ENCODE measurements around the gene MAN1C1.
A peak's percentile ranks its signal among the peaks of the same experiment; 100 is the strongest.

MAN1C1 gene

DNA sequence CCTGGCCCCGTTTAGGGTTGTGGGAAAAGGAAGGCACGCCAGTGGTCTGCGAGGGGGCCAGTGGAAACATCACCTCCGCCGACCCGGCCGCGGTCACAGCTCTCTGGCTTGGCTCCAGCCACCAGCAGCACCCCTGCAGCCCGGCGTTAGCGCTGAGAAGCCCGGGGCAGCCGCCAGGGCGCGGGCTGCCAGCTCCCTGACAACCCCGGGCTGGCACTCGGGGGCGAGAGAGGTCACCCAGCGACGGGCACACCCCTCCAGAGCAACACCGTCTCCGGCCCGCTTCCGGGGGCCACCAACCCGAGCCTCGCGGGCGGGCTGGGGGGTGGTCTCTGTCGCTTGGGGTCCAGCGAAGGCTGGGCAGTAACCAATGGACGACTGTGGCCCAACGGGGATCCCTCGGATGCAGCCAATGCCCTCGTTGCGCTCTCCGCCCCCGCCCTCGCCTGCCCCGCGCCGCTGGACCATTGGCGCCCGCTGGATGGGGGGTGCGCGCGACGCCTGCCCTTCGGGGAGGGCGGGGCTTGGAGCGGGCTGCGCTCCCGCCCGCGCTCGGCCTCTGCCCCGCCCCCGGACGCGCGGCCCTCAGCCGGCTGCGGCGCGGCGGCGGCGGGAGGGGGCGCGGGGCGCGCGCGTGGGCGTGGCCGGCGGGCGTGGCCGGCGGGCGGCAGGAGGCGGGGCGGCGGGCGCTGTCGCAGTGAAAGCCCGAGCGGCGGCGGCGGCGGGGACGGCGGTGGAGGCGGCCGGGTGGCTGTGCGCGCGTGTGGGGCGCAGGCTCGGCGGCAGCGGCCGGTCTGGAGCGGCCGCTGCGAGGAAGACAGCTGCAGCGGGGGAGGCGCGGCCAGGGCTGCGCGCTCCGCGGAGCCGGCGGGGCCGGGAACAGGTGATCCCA lies at the start of gene MAN1C1:
TSS of gene MAN1C1 (plus strand) at position 697 of the 892 bp plus-strand sequence. CDS start 1,007 bp downstream, outside the sequence.
- no peaks in the 10 kb centered on the region for H3K36me3 ChIP-seq (ENCODE audit: insufficient read depth, low read depth, low read length)
- no peaks in the 10 kb centered on the region for H3K9me3 ChIP-seq (ENCODE audit: insufficient read depth, low read depth, low read length)
- H3K4me3 ChIP-seq (ENCODE audit: low read length): peak within 1 kb of the TSS; percentile 81
- H3K4me1 ChIP-seq (ENCODE audit: insufficient read depth, low read length): peaks cover 11% of the 10 kb centered on the region
- H3K9ac ChIP-seq (ENCODE audit: low read depth, low read length): peak within 1 kb of the TSS; percentile 63; the same call in 1 of the 2 replicates
- no peak within 1 kb of the TSS for H3K27ac ChIP-seq (ENCODE audit: low read length)
- H3K27me3 ChIP-seq (ENCODE audit: insufficient read depth, low read length): peaks cover 60% of the 10 kb centered on the region

GRCh38 chr1:25567710-25568089 lies 48.9 kb upstream of the MAN1C1 start:
- Histone ChIP-seq H3K9me3 (ENCODE audit: insufficient read depth, low read depth, low read length) (no peaks in the 10 kb centered on the region), H3K27me3 (ENCODE audit: insufficient read depth, low read length) (no peaks in the 10 kb centered on the region), H3K27ac (ENCODE audit: low read length) (no peak overlapping the region), H3K36me3 (ENCODE audit: insufficient read depth, low read depth, low read length) (0 out of 2 replicates have a peak, but pooled peaks cover 3% of the 10 kb centered on the region), H3K4me3 (ENCODE audit: low read length) (no peak overlapping the region), H3K4me1 (ENCODE audit: insufficient read depth, low read length) (peaks cover 30% of the 10 kb centered on the region), H3K9ac (ENCODE audit: low read depth, low read length) (no peak overlapping the region; the same call in 1 of the 2 replicates)

GRCh38 chr1:25568090-25568833 lies 48.3 kb upstream of the MAN1C1 start:
- Histone ChIP-seq H3K4me1 (ENCODE audit: insufficient read depth, low read length) (peaks cover 33% of the 10 kb centered on the region), H3K36me3 (ENCODE audit: insufficient read depth, low read depth, low read length) (0 out of 2 replicates have a peak, but pooled peaks cover 3% of the 10 kb centered on the region), H3K27me3 (ENCODE audit: insufficient read depth, low read length) (no peaks in the 10 kb centered on the region), H3K27ac (ENCODE audit: low read length) (no peak overlapping the region), H3K9me3 (ENCODE audit: insufficient read depth, low read depth, low read length) (no peaks in the 10 kb centered on the region), H3K9ac (ENCODE audit: low read depth, low read length) (no peak overlapping the region; the same call in 1 of the 2 replicates), H3K4me3 (ENCODE audit: low read length) (no peak overlapping the region)

DNA sequence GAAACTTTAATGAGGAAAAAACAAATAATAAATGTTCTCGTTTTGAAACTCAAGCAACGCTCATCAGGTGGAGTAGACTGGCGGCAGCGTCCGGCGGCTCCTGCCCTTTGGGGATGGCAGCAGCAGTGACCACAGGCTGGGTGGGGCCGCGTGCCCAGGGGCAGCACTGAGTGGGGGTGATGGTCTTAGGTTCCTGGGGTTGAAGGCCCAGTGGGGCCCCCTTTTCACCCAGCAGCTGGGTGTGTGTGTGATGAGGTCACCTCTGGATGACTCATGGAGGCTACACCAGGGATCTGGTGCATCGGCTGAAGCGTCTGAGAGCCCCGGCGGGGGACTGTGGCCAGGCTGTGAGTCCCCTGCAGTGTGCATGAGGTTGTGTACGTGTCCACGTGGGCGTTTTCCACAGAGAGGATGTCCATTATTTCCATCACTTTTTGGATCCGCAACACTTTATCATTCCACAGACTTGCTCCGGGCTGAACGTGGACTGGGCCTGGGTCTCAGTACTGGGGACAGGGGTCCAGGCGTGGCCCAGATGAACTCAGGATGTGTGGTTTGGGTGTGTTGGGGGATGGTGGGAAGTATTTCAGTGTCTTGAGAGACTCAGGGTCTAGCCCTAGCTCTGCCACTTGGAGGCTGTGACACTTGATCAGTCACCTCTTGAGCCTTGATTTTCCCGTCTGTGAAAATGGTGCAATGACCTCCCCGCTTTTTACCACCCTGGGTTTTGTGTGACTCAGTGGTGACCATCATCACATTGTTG lies 47.6 kb upstream of the MAN1C1 start:
- Histone ChIP-seq H3K4me3 (ENCODE audit: low read length) (no peak overlapping the region), H3K27me3 (ENCODE audit: insufficient read depth, low read length) (no peaks in the 10 kb centered on the region), H3K4me1 (ENCODE audit: insufficient read depth, low read length) (peaks cover 37% of the 10 kb centered on the region), H3K9ac (ENCODE audit: low read depth, low read length) (no peak overlapping the region), H3K27ac (ENCODE audit: low read length) (no peak overlapping the region), H3K36me3 (ENCODE audit: insufficient read depth, low read depth, low read length) (0 out of 2 replicates have a peak, but pooled peaks cover 3% of the 10 kb centered on the region), H3K9me3 (ENCODE audit: insufficient read depth, low read depth, low read length) (no peaks in the 10 kb centered on the region)

GRCh38 chr1:25569597-25570396 lies 46.8 kb upstream of the MAN1C1 start:
- H3K9me3 ChIP-seq (ENCODE audit: insufficient read depth, low read depth, low read length): no peaks in the 10 kb centered on the region
- H3K27ac ChIP-seq (ENCODE audit: low read length): no peak overlapping the region
- H3K4me1 ChIP-seq (ENCODE audit: insufficient read depth, low read length): peaks cover 37% of the 10 kb centered on the region
- H3K27me3 ChIP-seq (ENCODE audit: insufficient read depth, low read length): no peaks in the 10 kb centered on the region
- H3K4me3 ChIP-seq (ENCODE audit: low read length): no peak overlapping the region
- 0 out of 2 replicates have a peak, but pooled peaks cover 3% of the 10 kb centered on the region for H3K36me3 ChIP-seq (ENCODE audit: insufficient read depth, low read depth, low read length)
- no peak overlapping the region for H3K9ac ChIP-seq (ENCODE audit: low read depth, low read length)

DNA sequence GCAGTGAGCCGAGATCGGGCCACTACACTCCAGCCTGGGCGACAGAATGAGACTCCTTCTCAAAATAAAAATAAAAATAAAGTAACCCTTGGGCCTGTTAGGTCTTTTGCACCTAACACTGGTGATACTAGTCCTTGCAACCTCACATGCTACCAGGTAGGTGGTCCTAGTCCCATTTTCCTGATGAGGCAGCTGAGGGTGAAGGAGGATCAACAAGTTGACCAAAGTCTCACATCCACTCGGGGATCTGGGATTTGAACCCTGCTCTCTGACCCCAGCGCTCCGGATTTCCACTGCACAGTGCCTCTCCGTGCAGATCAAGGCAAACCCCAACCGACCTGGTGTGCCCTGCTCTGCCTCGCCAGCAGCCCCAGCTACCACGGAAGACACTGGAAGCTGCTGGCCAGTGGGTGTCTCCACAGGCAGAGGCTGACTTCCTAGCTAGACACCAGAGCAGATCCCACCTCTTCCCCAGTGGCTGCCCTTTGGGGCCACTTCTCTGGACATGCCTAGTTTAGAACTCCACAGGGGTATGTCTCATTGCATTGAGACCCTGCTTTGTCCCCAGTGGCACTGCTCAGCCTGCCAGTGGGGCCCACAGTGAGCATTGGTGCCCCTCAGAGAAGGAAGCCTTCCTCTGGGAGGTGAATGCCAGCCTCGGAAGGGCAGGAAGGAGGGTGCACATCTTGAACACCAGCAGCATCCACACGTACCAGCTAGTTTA lies 45.6 kb upstream of the MAN1C1 start:
- Histone ChIP-seq H3K36me3 (ENCODE audit: insufficient read depth, low read depth, low read length) (no peaks in the 10 kb centered on the region), H3K4me3 (ENCODE audit: low read length) (no peak overlapping the region), H3K27me3 (ENCODE audit: insufficient read depth, low read length) (no peaks in the 10 kb centered on the region), H3K9ac (ENCODE audit: low read depth, low read length) (no peak overlapping the region), H3K27ac (ENCODE audit: low read length) (no peak overlapping the region), H3K9me3 (ENCODE audit: insufficient read depth, low read depth, low read length) (no peaks in the 10 kb centered on the region), H3K4me1 (ENCODE audit: insufficient read depth, low read length) (peaks cover 28% of the 10 kb centered on the region)

GRCh38 chr1:25571522-25571970 lies 45.0 kb upstream of the MAN1C1 start:
- Histone ChIP-seq H3K9ac (ENCODE audit: low read depth, low read length) (no peak overlapping the region), H3K27ac (ENCODE audit: low read length) (no peak overlapping the region), H3K4me1 (ENCODE audit: insufficient read depth, low read length) (peaks cover 25% of the 10 kb centered on the region), H3K27me3 (ENCODE audit: insufficient read depth, low read length) (no peaks in the 10 kb centered on the region), H3K4me3 (ENCODE audit: low read length) (no peak overlapping the region), H3K9me3 (ENCODE audit: insufficient read depth, low read depth, low read length) (no peaks in the 10 kb centered on the region), H3K36me3 (ENCODE audit: insufficient read depth, low read depth, low read length) (no peaks in the 10 kb centered on the region)

GRCh38 chr1:25572107-25572506 lies 44.5 kb upstream of the MAN1C1 start:
- H3K4me3 ChIP-seq (ENCODE audit: low read length): no peak overlapping the region
- H3K9ac ChIP-seq (ENCODE audit: low read depth, low read length): no peak overlapping the region
- peaks cover 23% of the 10 kb centered on the region for H3K4me1 ChIP-seq (ENCODE audit: insufficient read depth, low read length)
- no peaks in the 10 kb centered on the region for H3K27me3 ChIP-seq (ENCODE audit: insufficient read depth, low read length)
- H3K36me3 ChIP-seq (ENCODE audit: insufficient read depth, low read depth, low read length): no peaks in the 10 kb centered on the region
- H3K27ac ChIP-seq (ENCODE audit: low read length): no peak overlapping the region
- no peaks in the 10 kb centered on the region for H3K9me3 ChIP-seq (ENCODE audit: insufficient read depth, low read depth, low read length)

DNA sequence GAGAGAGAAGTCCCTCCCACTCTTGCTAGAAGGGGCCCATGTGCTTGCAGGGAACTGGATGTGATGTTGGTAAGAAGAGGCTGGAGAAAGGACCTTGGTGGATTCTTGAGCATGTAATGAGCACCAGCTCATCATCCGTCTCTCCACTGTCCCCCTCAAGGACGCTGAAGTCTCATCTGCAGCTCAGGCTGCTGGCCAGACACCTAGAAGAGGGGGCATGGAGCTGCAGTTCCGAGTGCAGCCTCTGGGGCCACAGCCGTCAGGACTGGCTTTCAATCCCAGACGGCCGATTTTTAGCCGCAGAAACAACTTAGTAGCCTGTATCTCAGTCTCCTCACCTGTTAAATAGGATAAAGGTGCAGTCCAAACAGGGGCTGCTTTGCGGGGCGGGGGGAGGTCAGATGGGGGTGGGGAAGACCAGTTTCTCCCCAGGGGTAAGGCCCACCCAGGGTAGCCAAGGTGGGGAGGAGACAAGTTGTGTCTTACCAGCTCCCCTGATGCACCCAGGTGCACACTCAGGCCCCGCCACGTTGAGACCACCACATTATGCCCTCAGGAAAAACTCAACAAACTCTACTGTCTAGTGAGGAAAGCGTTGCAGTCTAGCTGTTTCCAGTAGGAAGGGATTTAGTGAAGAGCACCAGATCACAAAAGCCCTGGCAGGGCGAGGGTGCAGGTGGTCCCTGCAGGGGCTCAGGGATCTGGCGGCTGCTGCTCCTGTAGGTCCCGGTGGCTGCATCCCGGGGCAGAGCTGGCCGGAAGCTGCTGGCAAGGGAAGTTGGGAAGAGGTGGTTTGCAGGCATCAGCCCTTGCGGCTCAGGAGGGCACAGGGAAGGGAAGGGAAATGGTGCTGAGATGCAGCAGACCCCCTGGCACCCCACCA lies 43.6 kb upstream of the MAN1C1 start:
- H3K27me3 ChIP-seq (ENCODE audit: insufficient read depth, low read length): no peaks in the 10 kb centered on the region
- H3K4me1 ChIP-seq (ENCODE audit: insufficient read depth, low read length): peaks cover 18% of the 10 kb centered on the region; the same call in 1 of the 2 replicates
- H3K36me3 ChIP-seq (ENCODE audit: insufficient read depth, low read depth, low read length): no peaks in the 10 kb centered on the region
- no peaks in the 10 kb centered on the region for H3K9me3 ChIP-seq (ENCODE audit: insufficient read depth, low read depth, low read length)
- no peak overlapping the region for H3K27ac ChIP-seq (ENCODE audit: low read length)
- no peak overlapping the region for H3K9ac ChIP-seq (ENCODE audit: low read depth, low read length)
- no peak overlapping the region for H3K4me3 ChIP-seq (ENCODE audit: low read length)

DNA sequence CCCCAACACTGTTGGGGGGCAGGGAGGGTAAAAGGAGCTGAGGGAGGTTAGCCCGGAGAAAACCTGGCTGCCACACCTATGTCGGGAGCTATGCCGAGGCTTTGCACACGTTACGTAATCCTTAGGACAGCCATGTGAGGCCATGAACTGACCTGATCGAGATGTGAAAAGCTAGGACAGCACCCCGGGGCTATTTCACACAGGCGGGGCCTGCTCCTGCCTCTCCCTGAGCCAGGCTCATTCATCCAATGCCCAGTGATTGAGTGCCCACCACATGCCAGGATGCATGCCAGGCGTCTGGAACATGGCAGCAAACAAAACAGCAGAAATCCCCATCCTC lies 43.0 kb upstream of the MAN1C1 start:
- no peaks in the 10 kb centered on the region for H3K36me3 ChIP-seq (ENCODE audit: insufficient read depth, low read depth, low read length)
- H3K4me1 ChIP-seq (ENCODE audit: insufficient read depth, low read length): peaks cover 13% of the 10 kb centered on the region; the same call in 1 of the 2 replicates
- H3K27ac ChIP-seq (ENCODE audit: low read length): no peak overlapping the region
- H3K9me3 ChIP-seq (ENCODE audit: insufficient read depth, low read depth, low read length): no peaks in the 10 kb centered on the region
- H3K9ac ChIP-seq (ENCODE audit: low read depth, low read length): no peak overlapping the region
- no peak overlapping the region for H3K4me3 ChIP-seq (ENCODE audit: low read length)
- no peaks in the 10 kb centered on the region for H3K27me3 ChIP-seq (ENCODE audit: insufficient read depth, low read length)
